Neuron (in vitro differentiated cells): ENCODE results near the gene AP3D1.

Experiments used
- H2AFZ ChIP-seq: one replicate; pipeline ENCODE4 v1.6.1; 2013; ENCODE audit warnings: low read depth, mild to moderate bottlenecking, inconsistent platforms, low read length, moderate library complexity
- H3K27me3 ChIP-seq: one replicate; pipeline ENCODE4 v1.6.1; 2013; ENCODE audit warnings: low read length; ENCODE audit not compliant: insufficient read depth
- H3K36me3 ChIP-seq: one replicate; pipeline ENCODE4 v1.6.1; 2013; ENCODE audit warnings: low read length; ENCODE audit not compliant: insufficient read depth
- H3K4me1 ChIP-seq: one replicate; pipeline ENCODE4 v1.6.1; 2013; ENCODE audit warnings: low read length; ENCODE audit not compliant: insufficient read depth
- H3K4me3 ChIP-seq: 2 replicates; pipeline ENCODE4 v1.5.1; 2013; ENCODE audit warnings: mild to moderate bottlenecking, low read length, moderate library complexity
- H3K9me3 ChIP-seq: one replicate; pipeline ENCODE4 v1.6.1; 2013; ENCODE audit warnings: low read length

The AP3D1 gene

GRCh38 chr19:2083174-2083854 is 68.1 kb downstream of the AP3D1 start:
- H3K4me1 ChIP-seq, result no peaks in the 10 kb centered on the region
- H3K36me3 ChIP-seq, result peaks cover 32% of the 10 kb centered on the region

DNA sequence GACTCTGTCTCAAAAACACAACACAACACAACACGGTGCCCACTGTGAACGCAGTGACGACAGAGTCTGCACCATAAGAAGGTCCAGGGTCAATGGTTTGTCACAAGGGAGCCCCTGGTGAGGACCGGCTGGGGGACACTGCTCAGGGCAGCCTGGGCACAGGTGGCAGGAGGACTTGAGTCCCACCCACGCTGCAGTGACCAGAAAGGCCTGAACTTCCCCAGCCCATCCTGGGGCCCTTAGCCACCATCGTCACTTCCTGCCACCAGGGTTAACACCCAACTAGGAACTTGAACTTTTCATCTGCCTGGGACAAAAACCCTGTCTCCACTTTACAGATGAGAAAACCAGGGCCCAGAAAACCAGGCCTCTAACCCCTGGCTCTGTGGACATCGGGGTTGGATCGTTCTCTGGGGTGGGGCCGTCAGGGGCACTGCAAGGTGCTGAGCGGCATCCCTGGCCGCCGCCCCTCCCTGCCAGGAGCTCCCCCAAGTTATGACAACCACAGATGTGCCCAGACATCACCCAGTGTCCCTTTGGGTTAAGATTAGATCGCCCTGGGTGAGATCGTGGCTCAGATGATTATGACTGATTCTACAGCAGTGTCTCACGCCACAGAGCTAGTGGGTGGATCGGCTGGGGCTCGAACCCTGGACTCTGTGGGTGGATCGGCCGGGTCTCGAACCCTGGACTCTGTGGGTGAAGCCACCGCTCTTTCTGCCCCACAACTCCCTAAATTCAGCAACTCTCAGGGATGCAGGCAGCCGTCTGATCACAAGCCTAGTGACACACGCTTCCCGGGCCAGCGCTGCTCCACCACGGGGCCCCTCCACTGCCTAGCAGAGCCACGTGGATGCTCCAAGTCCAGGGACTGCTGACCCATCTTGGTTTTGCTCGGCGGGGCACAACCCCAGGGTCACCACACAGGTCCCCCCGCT is 69.2 kb downstream of the AP3D1 start:
- H3K9me3 ChIP-seq, result no peaks in the 10 kb centered on the region
- no peaks in the 10 kb centered on the region for H3K4me1 ChIP-seq
- no peaks in the 10 kb centered on the region for H3K27me3 ChIP-seq
- no peak overlapping the region for H3K4me3 ChIP-seq
- no peak overlapping the region for H2AFZ ChIP-seq
- peaks cover 39% of the 10 kb centered on the region for H3K36me3 ChIP-seq

More at GRCh38 chr19:2083174-2083854, 68.1 kb downstream of the AP3D1 start:
- H3K27me3 ChIP-seq, result no peaks in the 10 kb centered on the region
- no peaks in the 10 kb centered on the region for H3K9me3 ChIP-seq
- H3K4me3 ChIP-seq, result no peak overlapping the region
- no peak overlapping the region for H2AFZ ChIP-seq

- no peaks in the 10 kb centered on the region for H3K27me3 ChIP-seq
- H3K4me3 ChIP-seq, result no peak overlapping the region
- H3K4me1 ChIP-seq, result no peaks in the 10 kb centered on the region
- H3K36me3 ChIP-seq, result peaks cover 48% of the 10 kb centered on the region
- peaks cover 2% of the 10 kb centered on the region for H3K9me3 ChIP-seq
- no peak overlapping the region for H2AFZ ChIP-seq
Observed at GRCh38 chr19:2080336-2080988, 70.9 kb downstream of the AP3D1 start.

DNA sequence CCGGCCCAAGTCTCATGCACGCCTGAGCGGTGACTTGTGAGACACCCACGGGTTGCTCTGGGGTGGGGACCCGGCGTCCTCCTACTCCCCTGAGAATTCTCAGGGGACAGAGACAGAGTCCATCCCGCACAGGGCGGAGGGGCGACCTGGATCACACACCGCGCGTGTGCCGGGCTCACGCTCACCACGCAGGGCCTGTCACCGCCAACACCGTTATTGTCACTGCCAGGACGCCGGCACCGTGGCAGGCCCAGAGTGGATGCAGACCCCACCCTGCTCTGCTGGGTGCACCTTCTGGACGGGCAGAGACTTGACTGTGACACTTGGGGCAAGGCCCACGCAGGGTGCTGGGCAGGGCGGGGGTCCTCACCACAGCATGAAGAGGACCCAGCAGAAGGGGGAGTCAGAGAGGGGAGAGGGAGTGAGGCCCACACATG is 71.5 kb downstream of the AP3D1 start:
- peaks cover 52% of the 10 kb centered on the region for H3K36me3 ChIP-seq
- no peak overlapping the region for H2AFZ ChIP-seq
- H3K4me3 ChIP-seq, result no peak overlapping the region
- no peaks in the 10 kb centered on the region for H3K4me1 ChIP-seq
- H3K9me3 ChIP-seq, result peaks cover 2% of the 10 kb centered on the region
- no peaks in the 10 kb centered on the region for H3K27me3 ChIP-seq

GRCh38 chr19:2079076-2079864 is 72.1 kb downstream of the AP3D1 start:
- Histone ChIP-seq H2AFZ (no peak overlapping the region), H3K4me1 (no peaks in the 10 kb centered on the region), H3K9me3 (peaks cover 2% of the 10 kb centered on the region), H3K4me3 (no peak overlapping the region), H3K27me3 (no peaks in the 10 kb centered on the region), H3K36me3 (peaks cover 53% of the 10 kb centered on the region)

DNA sequence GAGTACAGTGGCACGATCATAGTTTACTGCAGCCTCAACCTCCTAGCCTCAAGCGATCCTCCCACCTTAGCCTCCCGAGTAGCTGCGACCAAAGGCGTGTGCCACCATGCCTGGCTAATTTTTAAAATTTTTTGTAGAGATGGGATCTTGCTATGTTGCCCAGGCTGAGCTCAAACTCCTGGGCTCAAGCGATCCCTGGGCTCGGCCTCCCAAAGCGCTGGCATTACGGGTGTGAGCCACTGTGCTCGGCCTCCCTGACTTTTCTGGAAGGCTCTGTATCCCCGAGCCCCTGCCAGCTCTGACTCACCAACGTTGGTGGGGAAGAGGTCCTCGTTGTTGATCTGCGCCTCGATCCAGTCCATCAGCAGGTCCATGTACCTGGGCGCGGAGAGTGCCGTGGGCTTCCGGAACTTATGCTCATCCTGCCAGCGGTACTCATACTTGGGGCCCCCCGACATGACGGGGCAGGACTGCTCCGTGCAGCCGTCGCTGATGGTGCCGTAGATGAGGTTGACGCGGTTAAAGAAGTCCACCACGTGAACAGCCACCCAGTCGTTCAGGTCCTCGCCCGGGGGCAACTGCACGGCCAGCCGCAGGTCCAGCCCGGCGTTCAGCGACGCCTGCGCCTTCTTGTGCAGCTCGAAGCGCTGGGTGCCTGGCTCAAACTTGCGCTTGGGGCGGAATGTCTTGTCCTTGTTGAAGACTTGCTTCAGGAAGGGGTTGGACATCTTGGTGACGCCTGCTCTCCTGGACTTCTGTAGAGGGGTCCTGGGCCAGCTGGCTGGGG is 73.3 kb downstream of the AP3D1 start:
- H3K36me3 ChIP-seq, result peaks cover 55% of the 10 kb centered on the region
- H3K4me3 ChIP-seq, result no peak overlapping the region
- no peak overlapping the region for H2AFZ ChIP-seq
- no peaks in the 10 kb centered on the region for H3K4me1 ChIP-seq
- H3K9me3 ChIP-seq, result peaks cover 2% of the 10 kb centered on the region
- H3K27me3 ChIP-seq, result no peaks in the 10 kb centered on the region

DNA sequence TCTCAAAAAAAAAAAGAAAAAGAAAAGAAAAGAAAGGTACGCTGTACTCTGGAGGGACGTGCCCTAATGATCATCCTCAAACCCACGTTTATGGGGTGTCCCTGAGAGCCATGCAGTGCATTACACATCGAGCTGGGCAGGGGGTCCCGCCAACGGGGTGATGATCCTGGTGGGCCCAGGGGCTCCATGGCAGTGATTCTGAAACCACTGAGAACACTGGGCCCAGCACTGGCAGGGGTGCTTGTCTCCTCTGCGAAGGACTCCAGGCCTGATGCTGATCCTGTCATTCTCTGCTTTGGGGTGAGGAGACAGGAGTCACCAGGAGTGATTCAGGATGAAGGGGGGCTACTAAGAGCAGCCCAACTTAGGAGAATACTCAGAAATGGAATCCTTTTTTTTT is 74.0 kb downstream of the AP3D1 start:
- Histone ChIP-seq H2AFZ (no peak overlapping the region), H3K27me3 (no peaks in the 10 kb centered on the region), H3K36me3 (peaks cover 59% of the 10 kb centered on the region), H3K4me1 (no peaks in the 10 kb centered on the region), H3K9me3 (peaks cover 2% of the 10 kb centered on the region), H3K4me3 (no peak overlapping the region)

GRCh38 chr19:2076526-2076944 is 74.8 kb downstream of the AP3D1 start:
- no peaks in the 10 kb centered on the region for H3K4me1 ChIP-seq
- peaks cover 2% of the 10 kb centered on the region for H3K9me3 ChIP-seq
- no peak overlapping the region for H3K4me3 ChIP-seq
- H2AFZ ChIP-seq, result no peak overlapping the region
- H3K27me3 ChIP-seq, result no peaks in the 10 kb centered on the region
- H3K36me3 ChIP-seq, result peaks cover 59% of the 10 kb centered on the region

- peaks cover 2% of the 10 kb centered on the region for H3K9me3 ChIP-seq
- no peak overlapping the region for H3K4me3 ChIP-seq
- H3K36me3 ChIP-seq, result peaks cover 43% of the 10 kb centered on the region
- H2AFZ ChIP-seq, result no peak overlapping the region
- no peaks in the 10 kb centered on the region for H3K4me1 ChIP-seq
- no peaks in the 10 kb centered on the region for H3K27me3 ChIP-seq
Observed at GRCh38 chr19:2072757-2073551, 78.4 kb downstream of the AP3D1 start.

DNA sequence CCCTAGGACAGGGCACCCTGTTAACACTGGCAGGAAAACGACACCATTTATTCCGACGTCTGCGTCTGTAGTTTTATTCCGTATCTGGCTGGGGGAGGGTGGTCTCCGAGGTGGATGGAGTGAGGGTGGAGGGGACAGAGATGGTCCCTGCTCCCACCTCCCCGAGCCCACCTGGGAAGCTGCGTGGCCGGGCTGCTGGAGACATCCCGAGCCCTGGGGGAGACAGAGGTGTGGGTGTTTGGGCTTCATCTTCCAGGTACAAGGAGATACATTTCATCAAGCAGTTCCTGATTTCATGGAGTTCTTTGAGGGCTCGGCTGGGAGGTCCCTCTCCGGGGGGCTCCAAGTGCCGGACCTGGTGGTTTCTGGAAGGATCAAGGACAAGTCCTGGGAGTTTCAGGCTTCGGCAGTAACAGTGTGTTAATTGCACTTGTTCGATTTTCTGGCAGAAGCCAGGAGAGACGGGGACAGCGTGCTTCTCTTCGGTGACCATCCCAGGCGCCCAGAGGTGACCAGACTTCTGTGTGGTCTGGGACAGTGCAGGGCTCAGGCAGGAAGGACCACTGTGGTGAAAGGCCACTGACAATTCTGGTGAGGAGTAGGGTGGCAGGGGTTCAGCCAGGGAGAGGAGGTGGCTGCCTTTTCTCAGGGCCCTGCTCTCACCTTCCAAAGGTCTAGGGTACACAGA is 80.2 kb downstream of the AP3D1 start:
- no peaks in the 10 kb centered on the region for H3K4me1 ChIP-seq
- no peak overlapping the region for H2AFZ ChIP-seq
- H3K27me3 ChIP-seq, result no peaks in the 10 kb centered on the region
- H3K9me3 ChIP-seq, result no peaks in the 10 kb centered on the region
- H3K4me3 ChIP-seq, result no peak overlapping the region
- peaks cover 31% of the 10 kb centered on the region for H3K36me3 ChIP-seq

DNA sequence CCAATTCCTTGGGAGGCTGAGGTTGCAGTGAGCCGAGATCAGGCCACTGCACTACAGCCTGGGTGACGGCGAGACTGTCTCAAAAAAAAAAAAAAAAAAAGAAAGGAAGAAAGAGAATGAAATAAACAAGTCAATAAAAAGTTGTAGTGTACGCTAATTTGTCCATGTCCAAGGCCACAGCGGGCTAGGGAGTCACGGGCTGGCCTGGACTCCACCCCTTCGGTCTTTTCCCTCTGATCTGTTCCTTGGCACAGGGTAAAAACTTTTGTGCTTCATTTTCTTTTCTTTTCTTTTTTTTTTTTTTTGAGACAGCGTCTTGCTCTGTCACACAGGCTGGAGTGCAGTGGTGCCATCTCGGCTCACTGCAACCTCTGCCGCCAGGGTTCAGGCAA is 80.9 kb downstream of the AP3D1 start:
- Histone ChIP-seq H2AFZ (no peak overlapping the region), H3K36me3 (peaks cover 28% of the 10 kb centered on the region), H3K27me3 (no peaks in the 10 kb centered on the region), H3K9me3 (no peaks in the 10 kb centered on the region), H3K4me3 (no peak overlapping the region), H3K4me1 (no peaks in the 10 kb centered on the region)
